NB4 (cell line): ENCODE results near the gene CAB39L.

Experiments used
- DNase-seq: peaks from one replicate; pipeline ENCODE4 v3.0.0; 2010; ENCODE audit warnings: low read depth
- H3K4me3 ChIP-seq: one replicate; pipeline ENCODE4 v1.5.1; 2011; ENCODE audit warnings: mild to moderate bottlenecking, low read depth, low read length, moderate library complexity
- CTCF ChIP-seq: IDR thresholded peaks from one replicate; pipeline ENCODE4 v1.5.1; 2012; ENCODE audit warnings: low read depth, low read length
- MAX ChIP-seq: IDR thresholded peaks from 2 replicates; pipeline ENCODE4 v1.6.1; 2011; ENCODE audit warnings: low read depth, low read length
- MYC ChIP-seq: IDR thresholded peaks from 2 replicates; pipeline ENCODE4 v1.6.1; 2011; ENCODE audit warnings: low read depth, low read length
- POLR2A ChIP-seq: IDR thresholded peaks from 2 replicates; pipeline ENCODE4 v1.6.1; 2011; ENCODE audit warnings: mild to moderate bottlenecking; ENCODE audit not compliant: insufficient read length; ENCODE audit errors: extremely low read depth

The CAB39L gene

GRCh38 chr13:49455007-49455398, 11.1 kb upstream of the CAB39L start:
- TF ChIP-seq CTCF (no peak), MYC (no peak), POLR2A (no peak), MAX (no peak)
- DNase-seq = no peak
- no peak overlapping the region for H3K4me3 ChIP-seq

- no peak overlapping the region for H3K4me3 ChIP-seq
- no peak for DNase-seq
- TF ChIP-seq MYC (no peak), MAX (no peak), POLR2A (no peak), CTCF (no peak)
Observed at GRCh38 chr13:49454388-49455006, 10.6 kb upstream of the CAB39L start.

GRCh38 chr13:49453465-49453864, 9.6 kb upstream of the CAB39L start:
- DNase-seq = no peak
- TF ChIP-seq MYC (no peak), CTCF (no peak), MAX (no peak), POLR2A (no peak)
- no peak overlapping the region for H3K4me3 ChIP-seq

GRCh38 chr13:49452725-49453457, 9.0 kb upstream of the CAB39L start:
- TF ChIP-seq CTCF (no peak), POLR2A (no peak), MAX (no peak), MYC (no peak)
- no peak for DNase-seq

GRCh38 chr13:49450105-49450819, 6.4 kb upstream of the CAB39L start:
- H3K4me3 ChIP-seq = no peak overlapping the region
- peak; percentile 19 for DNase-seq
- no peak for TF ChIP-seq POLR2A
- no peak for TF ChIP-seq MAX
- no peak for TF ChIP-seq CTCF
- no peak for TF ChIP-seq MYC

More at GRCh38 chr13:49452725-49453457, 9.0 kb upstream of the CAB39L start:
- no peak overlapping the region for H3K4me3 ChIP-seq
